ENCODE results near the gene STRIP2. TPM values are rescaled to one million over a fixed set of nuclear protein-coding genes. Genes with fewer than 3 reads are reported as not detected.
A peak's percentile ranks its signal among the peaks of the same experiment; 100 is the strongest.

STRIP2 gene
- total and polyA plus RNA-seq, 2 experiments from 2014 or later: 4.7 to 10.6 TPM

DNA sequence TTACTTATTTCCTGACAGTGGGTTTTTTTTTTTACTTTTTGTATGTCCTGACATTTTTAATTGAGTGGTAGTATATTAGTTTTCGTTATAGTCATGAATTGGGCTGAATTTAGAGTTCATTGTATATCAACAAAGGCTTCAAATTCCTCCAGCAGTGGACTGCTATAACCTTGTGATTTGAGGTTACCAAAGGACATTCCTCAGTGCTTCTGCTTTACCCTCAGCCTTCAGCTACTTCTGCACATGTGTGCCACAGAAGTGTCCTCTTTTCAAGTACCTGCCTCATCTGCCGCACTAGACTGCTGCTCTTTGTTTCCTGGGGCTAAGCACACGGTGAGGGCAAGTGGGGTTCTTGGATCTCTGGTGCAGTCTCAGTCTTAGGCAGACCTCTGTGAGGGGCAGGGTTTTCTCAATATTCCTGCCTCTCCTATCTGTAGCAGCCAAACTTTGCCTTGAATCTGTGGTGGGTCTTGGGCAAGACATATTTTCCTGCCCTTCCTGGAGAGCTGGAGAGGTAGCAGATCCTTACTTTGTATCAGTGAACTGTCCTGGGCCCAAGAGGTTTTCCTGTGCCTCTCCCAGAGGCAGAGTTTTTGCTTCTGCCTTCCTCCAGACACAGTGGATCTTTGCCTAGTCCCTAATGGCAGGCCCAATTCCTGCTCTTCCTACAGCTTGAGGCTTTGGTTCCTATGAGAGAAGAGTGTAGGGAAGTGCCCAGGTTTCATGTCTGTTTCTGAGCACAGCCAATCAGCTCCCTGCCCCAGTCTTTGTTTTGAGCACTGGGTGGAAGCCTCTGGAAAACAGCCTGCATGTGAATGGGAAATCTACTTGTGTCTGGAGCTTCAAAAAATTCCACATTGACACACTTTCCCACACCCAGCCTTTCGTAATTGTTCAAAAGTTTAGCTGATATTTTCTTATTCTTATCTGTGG is 39.0 kb upstream of the STRIP2 start:
- H3K36me3 Mint-ChIP-seq (ENCODE audit: low read depth): no peaks in the 10 kb centered on the region
- H3K4me1 Mint-ChIP-seq: peaks cover 5% of the 10 kb centered on the region
- H3K27ac Mint-ChIP-seq: peak overlapping the region; percentile 49
- Histone ChIP-seq H2AFZ (no peak overlapping the region), H4K20me1 (replicated peaks; ENCODE audit: insufficient read depth) (no peaks in the 10 kb centered on the region), H3K79me2 (replicated peaks; ENCODE audit: insufficient read depth) (no peaks in the 10 kb centered on the region), H3K27me3 (ENCODE audit: insufficient read depth) (no peaks in the 10 kb centered on the region), H3K4me3 (no peak overlapping the region), H3K4me2 (no peak overlapping the region), H3K27ac (ENCODE audit: low read depth) (peak overlapping the region; percentile 57; the same call in 1 of the 2 replicates), H3K36me3 (ENCODE audit: insufficient read depth) (no peaks in the 10 kb centered on the region), H3F3A (replicated peaks; ENCODE audit: low read depth) (no peaks in the 10 kb centered on the region), H3K4me1 (ENCODE audit: insufficient read depth) (no peaks in the 10 kb centered on the region), H3K9me2 (ENCODE audit: insufficient read depth) (no peaks in the 10 kb centered on the region)
- H3K27me3 Mint-ChIP-seq (ENCODE audit: insufficient read depth, low read depth, poor library complexity): no peaks in the 10 kb centered on the region
- TF ChIP-seq, protein P1, sequence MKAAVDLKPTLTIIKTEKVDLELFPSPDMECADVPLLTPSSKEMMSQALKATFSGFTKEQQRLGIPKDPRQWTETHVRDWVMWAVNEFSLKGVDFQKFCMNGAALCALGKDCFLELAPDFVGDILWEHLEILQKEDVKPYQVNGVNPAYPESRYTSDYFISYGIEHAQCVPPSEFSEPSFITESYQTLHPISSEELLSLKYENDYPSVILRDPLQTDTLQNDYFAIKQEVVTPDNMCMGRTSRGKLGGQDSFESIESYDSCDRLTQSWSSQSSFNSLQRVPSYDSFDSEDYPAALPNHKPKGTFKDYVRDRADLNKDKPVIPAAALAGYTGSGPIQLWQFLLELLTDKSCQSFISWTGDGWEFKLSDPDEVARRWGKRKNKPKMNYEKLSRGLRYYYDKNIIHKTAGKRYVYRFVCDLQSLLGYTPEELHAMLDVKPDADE (IDR thresholded peaks at IDR 0.05): no peak
- TF ChIP-seq EZH2 (IDR thresholded peaks at IDR 0.05; ENCODE audit: low read depth, unreplicated experiment) (no peak), EZH2phosphoT487 (IDR thresholded peaks at IDR 0.05; ENCODE audit: unreplicated experiment) (no peak), JUNB (IDR thresholded peaks at IDR 0.05; ENCODE audit: unreplicated experiment) (no peak), STAT1 (IDR thresholded peaks at IDR 0.05; ENCODE audit: unreplicated experiment) (no peak), CREB1 (CRISPR knock-in tag; IDR thresholded peaks at IDR 0.05; ENCODE audit: low read depth) (no peak), ZNF114 (CRISPR knock-in tag; IDR thresholded peaks at IDR 0.05) (no peak), ZNF331 (CRISPR knock-in tag; IDR thresholded peaks at IDR 0.05; ENCODE audit: low read depth) (no peak), NANOG (IDR thresholded peaks at IDR 0.05; ENCODE audit: borderline replicate concordance) (no peak), POLR2AphosphoS5 (IDR thresholded peaks at IDR 0.05; ENCODE audit: low read depth) (no peak)
- TF ChIP-seq, protein P2, sequence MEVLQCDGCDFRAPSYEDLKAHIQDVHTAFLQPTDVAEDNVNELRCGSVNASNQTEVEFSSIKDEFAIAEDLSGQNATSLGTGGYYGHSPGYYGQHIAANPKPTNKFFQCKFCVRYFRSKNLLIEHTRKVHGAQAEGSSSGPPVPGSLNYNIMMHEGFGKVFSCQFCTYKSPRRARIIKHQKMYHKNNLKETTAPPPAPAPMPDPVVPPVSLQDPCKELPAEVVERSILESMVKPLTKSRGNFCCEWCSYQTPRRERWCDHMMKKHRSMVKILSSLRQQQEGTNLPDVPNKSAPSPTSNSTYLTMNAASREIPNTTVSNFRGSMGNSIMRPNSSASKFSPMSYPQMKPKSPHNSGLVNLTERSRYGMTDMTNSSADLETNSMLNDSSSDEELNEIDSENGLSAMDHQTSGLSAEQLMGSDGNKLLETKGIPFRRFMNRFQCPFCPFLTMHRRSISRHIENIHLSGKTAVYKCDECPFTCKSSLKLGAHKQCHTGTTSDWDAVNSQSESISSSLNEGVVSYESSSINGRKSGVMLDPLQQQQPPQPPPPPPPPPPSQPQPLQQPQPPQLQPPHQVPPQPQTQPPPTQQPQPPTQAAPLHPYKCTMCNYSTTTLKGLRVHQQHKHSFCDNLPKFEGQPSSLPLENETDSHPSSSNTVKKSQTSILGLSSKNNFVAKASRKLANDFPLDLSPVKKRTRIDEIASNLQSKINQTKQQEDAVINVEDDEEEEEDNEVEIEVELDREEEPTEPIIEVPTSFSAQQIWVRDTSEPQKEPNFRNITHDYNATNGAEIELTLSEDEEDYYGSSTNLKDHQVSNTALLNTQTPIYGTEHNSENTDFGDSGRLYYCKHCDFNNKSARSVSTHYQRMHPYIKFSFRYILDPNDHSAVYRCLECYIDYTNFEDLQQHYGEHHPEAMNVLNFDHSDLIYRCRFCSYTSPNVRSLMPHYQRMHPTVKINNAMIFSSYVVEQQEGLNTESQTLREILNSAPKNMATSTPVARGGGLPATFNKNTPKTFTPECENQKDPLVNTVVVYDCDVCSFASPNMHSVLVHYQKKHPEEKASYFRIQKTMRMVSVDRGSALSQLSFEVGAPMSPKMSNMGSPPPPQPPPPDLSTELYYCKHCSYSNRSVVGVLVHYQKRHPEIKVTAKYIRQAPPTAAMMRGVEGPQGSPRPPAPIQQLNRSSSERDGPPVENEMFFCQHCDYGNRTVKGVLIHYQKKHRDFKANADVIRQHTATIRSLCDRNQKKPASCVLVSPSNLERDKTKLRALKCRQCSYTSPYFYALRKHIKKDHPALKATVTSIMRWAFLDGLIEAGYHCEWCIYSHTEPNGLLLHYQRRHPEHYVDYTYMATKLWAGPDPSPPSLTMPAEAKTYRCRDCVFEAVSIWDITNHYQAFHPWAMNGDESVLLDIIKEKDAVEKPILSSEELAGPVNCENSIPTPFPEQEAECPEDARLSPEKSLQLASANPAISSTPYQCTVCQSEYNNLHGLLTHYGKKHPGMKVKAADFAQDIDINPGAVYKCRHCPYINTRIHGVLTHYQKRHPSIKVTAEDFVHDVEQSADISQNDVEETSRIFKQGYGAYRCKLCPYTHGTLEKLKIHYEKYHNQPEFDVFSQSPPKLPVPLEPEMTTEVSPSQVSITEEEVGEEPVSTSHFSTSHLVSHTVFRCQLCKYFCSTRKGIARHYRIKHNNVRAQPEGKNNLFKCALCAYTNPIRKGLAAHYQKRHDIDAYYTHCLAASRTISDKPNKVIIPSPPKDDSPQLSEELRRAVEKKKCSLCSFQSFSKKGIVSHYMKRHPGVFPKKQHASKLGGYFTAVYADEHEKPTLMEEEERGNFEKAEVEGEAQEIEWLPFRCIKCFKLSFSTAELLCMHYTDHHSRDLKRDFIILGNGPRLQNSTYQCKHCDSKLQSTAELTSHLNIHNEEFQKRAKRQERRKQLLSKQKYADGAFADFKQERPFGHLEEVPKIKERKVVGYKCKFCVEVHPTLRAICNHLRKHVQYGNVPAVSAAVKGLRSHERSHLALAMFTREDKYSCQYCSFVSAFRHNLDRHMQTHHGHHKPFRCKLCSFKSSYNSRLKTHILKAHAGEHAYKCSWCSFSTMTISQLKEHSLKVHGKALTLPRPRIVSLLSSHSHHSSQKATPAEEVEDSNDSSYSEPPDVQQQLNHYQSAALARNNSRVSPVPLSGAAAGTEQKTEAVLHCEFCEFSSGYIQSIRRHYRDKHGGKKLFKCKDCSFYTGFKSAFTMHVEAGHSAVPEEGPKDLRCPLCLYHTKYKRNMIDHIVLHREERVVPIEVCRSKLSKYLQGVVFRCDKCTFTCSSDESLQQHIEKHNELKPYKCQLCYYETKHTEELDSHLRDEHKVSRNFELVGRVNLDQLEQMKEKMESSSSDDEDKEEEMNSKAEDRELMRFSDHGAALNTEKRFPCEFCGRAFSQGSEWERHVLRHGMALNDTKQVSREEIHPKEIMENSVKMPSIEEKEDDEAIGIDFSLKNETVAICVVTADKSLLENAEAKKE (CRISPR knock-in tag; IDR thresholded peaks at IDR 0.05): no peak
- TF ChIP-seq, protein P3, sequence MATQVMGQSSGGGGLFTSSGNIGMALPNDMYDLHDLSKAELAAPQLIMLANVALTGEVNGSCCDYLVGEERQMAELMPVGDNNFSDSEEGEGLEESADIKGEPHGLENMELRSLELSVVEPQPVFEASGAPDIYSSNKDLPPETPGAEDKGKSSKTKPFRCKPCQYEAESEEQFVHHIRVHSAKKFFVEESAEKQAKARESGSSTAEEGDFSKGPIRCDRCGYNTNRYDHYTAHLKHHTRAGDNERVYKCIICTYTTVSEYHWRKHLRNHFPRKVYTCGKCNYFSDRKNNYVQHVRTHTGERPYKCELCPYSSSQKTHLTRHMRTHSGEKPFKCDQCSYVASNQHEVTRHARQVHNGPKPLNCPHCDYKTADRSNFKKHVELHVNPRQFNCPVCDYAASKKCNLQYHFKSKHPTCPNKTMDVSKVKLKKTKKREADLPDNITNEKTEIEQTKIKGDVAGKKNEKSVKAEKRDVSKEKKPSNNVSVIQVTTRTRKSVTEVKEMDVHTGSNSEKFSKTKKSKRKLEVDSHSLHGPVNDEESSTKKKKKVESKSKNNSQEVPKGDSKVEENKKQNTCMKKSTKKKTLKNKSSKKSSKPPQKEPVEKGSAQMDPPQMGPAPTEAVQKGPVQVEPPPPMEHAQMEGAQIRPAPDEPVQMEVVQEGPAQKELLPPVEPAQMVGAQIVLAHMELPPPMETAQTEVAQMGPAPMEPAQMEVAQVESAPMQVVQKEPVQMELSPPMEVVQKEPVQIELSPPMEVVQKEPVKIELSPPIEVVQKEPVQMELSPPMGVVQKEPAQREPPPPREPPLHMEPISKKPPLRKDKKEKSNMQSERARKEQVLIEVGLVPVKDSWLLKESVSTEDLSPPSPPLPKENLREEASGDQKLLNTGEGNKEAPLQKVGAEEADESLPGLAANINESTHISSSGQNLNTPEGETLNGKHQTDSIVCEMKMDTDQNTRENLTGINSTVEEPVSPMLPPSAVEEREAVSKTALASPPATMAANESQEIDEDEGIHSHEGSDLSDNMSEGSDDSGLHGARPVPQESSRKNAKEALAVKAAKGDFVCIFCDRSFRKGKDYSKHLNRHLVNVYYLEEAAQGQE (IDR thresholded peaks at IDR 0.05; ENCODE audit: unreplicated experiment): no peak
- TF ChIP-seq, protein P4, sequence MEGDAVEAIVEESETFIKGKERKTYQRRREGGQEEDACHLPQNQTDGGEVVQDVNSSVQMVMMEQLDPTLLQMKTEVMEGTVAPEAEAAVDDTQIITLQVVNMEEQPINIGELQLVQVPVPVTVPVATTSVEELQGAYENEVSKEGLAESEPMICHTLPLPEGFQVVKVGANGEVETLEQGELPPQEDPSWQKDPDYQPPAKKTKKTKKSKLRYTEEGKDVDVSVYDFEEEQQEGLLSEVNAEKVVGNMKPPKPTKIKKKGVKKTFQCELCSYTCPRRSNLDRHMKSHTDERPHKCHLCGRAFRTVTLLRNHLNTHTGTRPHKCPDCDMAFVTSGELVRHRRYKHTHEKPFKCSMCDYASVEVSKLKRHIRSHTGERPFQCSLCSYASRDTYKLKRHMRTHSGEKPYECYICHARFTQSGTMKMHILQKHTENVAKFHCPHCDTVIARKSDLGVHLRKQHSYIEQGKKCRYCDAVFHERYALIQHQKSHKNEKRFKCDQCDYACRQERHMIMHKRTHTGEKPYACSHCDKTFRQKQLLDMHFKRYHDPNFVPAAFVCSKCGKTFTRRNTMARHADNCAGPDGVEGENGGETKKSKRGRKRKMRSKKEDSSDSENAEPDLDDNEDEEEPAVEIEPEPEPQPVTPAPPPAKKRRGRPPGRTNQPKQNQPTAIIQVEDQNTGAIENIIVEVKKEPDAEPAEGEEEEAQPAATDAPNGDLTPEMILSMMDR (conservative IDR thresholded peaks at IDR 0.05; ENCODE audit: low read depth in 2 of 2): no peak
- H3K9me3 Mint-ChIP-seq: no peaks in the 10 kb centered on the region
- DNase-seq (ENCODE audit: low spot score) (no peak), ATAC-seq (peak; percentile 60; the same call in 2 of the 3 replicates)
- no peak overlapping the region for H3K4me3 Mint-ChIP-seq
